GM18870 (cell line): ENCODE measurements around the gene URGCP.
"Not testable (repeated sequence)": the region's sequence is repeated elsewhere in the genome, so short reads cannot be mapped to it uniquely, and the experiment has no call there.

Experiments used
- ATAC-seq: cut with Tn5 transposase; IDR thresholded peaks from one replicate; pipeline ENCODE4 v1.9.1; 2021; ENCODE audit warnings: moderate library complexity; ENCODE audit not compliant: unreplicated experiment

Gene URGCP

DNA sequence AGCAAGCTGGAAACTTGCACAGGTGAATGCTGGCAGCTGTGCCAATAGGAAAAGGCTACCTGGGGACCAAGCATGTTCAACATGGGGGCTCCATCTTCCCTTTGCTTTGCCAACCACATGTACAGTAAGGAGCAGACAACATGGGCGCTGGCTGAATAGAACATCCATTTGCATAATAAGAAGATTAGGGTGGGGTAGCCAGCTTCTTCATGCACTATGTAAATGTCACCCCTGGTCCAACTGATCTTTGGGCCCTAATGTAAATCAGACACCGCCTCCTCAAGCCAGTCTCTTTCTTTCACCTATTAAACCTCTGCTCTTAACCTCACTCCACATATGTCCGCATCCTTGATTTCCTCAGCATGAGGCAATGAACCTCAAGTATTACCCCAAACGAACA, 63.1 kb downstream of the URGCP start:
- no peak for ATAC-seq

GRCh38 chr7:43838201-43838658, 68.2 kb downstream of the URGCP start:
- no peak for ATAC-seq

GRCh38 chr7:43834463-43835251, 71.7 kb downstream of the URGCP start:
- ATAC-seq = peak; percentile 46

GRCh38 chr7:43830917-43831316, 75.5 kb downstream of the URGCP start:
- not testable (repeated sequence) for ATAC-seq
